Hematopoietic multipotent progenitor cell treated with erythropoietin and hydrocortisone succinate and interleukin-3 and kit ligand, for 17 days (in vitro differentiated cells): ENCODE results near the gene FHL5.
"Not testable (repeated sequence)": the region's sequence is repeated elsewhere in the genome, so short reads cannot be mapped to it uniquely, and the experiment has no call there.

Experiments
- DNase-seq: peaks from one replicate; pipeline ENCODE4 v3.0.0-alpha.2; 2015; ENCODE audit warnings: low spot score

Gene FHL5, protein sequence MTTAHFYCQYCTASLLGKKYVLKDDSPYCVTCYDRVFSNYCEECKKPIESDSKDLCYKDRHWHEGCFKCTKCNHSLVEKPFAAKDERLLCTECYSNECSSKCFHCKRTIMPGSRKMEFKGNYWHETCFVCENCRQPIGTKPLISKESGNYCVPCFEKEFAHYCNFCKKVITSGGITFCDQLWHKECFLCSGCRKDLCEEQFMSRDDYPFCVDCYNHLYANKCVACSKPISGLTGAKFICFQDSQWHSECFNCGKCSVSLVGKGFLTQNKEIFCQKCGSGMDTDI

DNA sequence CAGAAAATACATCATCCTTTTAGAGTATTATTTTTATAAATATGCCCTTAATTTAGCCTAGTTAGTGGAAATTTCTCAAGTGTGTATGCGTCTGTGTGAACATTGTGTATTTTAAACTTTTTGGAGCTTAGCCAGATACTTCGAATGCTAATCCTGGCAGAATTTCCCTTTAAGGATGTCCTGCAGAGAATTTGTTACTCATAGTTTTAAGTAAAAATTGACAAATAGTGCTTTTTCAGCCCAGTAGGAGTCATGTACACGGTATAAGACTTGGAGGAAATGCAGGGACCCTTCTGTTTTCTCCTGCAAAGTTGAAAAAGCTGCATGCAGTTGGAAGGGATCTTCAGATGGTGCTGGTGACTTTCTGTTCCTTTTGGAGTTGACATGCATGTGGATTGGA is at the start of gene FHL5:
TSS of gene FHL5 (plus strand) at position 243 of the 400 bp plus-strand sequence. CDS start 40,486 bp downstream, outside the sequence.
- no peak for DNase-seq

DNA sequence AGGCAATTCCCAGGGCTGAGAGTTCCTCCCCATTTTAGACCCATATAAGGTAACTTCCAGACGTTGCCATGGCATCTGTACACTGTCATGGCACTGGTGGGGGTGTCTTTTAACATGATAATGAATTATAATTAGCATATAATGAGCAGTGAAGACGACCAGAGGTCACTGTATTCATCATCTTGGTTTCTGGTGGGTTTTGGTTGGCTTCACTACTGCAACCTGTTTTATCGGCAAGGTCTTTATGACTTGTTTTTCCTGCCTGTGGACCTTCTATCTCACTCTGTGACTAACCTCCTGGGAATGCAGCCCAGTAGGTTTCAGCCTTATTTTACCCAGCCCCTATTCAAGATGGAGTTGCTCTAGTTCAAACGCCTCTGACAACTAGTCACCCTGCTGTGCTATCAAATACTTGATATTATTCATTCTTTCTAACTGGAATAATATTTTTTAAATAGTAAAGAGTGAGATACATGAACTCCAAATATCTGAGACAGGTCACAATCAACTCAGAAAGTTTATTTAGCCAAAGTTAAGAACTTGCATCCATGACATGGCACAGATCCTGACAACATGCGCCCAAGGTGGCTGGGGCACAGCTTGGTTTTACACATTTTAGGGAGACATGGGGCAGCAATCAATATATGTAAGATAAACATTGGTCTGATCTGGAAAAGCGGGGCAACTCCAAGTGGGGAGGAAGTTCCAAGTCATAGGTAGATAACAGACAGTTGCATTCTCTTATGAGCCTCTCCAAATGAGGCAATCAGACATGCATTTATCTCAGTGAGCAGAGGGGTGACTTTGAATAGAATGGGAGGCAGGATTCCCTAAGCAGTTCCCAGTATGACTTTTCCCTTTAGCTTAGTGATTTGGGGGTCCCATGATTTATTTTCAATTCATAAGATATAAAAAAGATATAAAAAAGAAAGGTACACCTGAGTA is 42.5 kb upstream of the FHL5 start:
- no peak for DNase-seq

DNA sequence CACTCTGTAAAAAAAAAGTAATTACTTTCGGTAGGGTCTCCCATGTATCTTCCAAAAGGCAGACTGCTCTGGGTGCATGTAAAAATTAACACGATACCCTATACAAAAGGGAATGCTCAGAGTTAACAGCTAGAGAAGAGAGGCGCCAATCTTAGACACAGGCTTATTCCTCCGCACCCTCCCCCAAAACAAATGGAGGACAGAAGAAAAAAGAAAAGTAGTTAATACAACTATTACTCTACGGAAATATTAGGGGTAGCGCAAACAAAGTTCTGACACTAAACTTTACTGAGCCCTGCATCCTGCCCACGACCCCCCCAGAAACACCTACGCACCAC is 41.7 kb upstream of the FHL5 start:
- no peak for DNase-seq

DNA sequence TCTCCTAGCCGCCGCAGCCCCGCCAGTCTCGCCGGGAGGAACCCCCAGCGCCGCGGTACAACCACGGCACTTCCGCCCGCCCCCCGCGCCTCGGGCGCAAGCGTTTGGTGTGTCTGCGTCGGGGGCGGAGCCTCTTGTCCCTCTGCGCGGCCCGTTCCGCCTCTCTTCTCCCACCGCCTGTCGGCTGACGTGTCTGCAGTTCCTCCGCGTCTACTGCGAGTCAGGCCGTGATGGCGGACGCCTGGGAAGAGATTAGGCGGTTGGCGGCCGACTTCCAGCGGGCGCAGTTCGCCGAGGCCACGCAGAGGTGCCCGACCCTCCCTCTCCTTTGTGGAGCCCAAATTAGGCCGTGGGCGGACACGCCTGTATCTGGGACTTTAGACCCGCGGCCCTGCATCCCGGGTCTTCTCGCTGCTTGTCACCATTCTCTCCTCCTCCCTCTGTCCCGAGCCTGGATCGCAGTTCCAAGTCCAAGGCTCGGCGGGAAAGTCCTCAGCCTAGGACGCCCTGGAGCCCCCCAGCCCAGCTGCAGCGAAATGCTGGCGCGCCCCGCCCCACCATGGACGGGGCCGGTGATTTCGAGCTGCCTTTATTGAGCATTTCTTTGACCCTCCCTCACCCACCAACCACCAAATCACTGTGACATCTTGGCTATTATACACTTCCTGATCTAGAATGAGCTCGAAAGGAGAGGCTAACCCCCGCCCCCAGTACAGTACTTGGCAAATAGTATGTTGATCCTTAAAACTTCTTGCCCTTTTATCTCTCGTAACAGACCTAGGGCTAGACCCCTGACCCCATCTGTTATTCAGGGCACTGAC is 41.1 kb upstream of the FHL5 start, which contains the start of gene UFL1:
TSS of gene UFL1 (plus strand) at position 163 of the 821 bp plus-strand sequence. CDS start at position 231, 68 bp downstream.
- DNase-seq: peak; percentile 86

DNA sequence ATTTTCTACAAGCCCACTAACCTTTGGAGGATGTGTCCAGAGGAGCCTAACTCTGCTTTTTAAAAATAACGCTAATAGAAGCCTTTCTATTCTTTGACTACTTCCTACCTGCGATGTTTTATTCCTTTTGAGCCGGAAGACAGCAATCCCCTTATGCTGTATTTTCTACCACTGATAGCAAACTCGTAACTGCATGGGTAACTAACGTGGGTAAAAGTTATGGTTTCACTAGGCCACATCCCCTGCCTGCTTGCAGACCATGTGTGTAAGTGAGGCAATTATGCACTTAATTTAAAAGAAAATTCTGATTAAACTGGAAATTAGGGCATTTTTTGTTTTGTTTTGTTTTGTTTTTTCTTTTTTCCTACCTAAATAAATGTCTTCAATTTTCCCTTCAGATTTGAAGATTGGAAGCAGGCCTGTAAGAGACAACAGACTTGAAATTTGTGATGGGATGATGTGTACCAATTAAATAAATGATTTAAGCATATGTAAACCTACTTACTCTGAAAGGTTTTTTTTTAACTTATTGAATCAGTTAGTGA is 40.4 kb upstream of the FHL5 start:
- peak; percentile 31 for DNase-seq

DNA sequence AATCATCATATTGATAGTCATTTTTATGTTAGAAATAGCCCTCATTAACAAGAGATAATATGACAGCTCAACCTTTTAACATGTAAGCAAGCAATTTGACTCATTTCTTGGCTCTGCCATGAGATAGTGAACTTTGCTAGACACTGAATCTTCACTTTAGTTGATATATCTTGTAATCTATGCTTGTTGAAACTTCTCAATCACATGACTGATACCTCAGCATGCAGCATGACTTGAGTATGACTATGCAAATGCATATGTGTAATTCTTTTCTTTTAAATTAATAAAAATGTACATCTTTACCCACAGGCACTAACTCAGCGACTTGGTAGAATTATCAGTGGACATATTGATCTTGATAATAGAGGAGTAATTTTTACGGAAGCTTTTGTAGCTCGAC is 34.7 kb upstream of the FHL5 start:
- DNase-seq: no peak

DNA sequence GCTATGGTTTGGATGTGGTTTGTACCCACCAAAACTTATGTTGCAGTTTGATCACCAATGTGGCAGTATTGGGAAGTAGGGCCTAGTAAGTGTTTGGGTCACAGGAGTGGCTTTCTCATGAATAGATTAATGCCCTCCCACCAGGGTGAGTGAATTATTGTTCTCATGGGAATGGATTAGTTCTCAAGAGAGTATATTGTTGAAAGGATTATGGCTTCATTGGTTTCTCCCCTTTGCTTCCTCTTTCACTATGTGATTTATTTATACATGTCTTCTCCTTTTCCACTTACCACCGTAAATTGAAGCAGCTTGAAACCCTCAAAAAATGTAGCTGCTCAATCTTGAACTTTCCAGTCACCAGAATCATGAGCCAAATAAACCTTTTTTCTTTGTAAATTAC is 30.5 kb upstream of the FHL5 start:
- no peak for DNase-seq

DNA sequence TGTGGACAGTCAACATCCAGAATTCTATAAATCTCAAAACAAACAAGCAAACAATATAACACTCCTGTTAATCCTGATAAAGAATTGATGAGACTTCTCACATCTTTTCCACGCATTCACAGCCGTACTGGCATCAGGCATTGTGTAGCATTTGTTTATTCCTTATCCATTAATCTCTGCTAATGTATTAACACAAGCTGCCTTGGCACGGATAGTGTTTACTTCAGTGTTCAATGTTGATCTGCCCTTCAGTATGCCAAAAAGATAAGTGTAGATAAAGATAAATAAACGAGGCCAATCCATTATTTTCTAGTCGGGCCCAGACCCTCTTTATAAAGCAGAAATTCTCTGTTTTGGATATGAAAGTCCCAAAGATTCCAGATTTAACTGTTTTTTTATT is 25.2 kb upstream of the FHL5 start:
- no peak for DNase-seq

DNA sequence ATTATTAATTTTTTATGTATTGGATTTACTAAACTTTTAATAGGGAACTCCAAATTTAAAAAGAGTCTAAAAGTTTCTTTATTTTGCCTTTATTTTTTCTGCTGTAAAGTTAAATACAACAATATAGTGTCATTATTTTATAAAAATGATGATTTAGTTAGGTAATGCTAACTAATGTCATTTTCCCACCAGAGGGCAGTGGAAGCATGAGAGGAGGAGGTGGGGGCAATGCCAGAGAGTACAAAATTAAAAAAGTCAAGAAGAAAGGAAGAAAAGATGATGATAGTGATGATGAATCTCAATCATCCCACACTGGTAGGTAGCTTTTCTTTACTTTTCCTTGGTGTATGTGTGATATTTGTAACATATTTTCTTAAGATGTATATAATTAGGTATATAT is 20.2 kb upstream of the FHL5 start:
- DNase-seq: no peak

DNA sequence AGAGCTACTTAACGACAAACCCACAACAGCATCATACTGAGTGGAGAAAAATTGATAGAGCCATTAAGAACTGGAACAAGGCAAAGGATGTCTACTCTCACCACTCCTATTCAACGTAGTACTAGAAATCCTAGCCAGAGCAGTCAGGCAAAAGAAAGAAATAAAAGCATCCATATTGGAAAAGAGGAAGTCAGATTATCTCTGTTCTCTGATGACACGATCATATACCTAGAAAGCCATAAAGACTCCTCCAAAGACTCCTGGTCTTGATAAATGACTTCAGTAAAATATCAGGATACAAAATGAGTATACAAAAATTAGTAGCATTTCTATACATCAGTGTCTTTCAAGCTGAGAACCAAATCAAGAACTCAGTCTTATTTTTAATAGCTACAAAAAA is 17.0 kb upstream of the FHL5 start:
- no peak for DNase-seq

DNA sequence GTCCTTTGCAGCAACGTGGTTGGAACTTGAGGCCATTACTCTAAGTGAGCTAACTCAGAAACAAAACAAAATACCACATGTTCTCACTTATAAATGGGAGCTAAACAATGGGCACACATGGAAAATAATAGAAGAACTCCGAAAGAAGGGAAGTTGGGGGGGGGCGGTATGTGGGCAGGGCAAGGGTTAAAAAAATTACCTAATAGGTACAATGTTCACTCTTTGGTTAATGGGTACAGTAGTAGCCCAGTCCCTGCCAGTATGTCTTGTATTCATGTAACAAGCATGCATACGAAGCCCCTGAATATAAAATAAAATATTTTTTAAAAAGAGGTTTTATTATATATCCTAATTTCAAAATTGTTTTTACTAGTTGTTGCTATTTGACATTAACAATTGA is 15.3 kb upstream of the FHL5 start:
- DNase-seq: no peak

DNA sequence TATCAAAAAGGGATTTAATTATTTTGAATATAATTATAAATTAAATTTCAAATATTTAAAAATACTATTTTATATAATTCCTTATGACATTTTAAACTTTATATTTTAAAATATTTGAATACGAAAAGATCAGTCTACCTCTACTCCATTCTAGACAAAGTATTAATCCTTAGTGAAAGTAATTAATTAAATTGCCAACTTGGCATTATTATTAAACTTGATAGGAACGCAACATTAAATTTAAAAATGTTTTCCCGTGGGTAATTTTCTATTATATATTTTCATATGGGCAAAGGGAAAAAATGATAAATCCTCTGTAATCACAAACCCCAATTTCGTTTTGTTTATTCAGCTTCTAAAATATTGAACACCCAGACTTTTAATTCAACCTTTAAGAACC is 8.4 kb upstream of the FHL5 start:
- no peak for DNase-seq

DNA sequence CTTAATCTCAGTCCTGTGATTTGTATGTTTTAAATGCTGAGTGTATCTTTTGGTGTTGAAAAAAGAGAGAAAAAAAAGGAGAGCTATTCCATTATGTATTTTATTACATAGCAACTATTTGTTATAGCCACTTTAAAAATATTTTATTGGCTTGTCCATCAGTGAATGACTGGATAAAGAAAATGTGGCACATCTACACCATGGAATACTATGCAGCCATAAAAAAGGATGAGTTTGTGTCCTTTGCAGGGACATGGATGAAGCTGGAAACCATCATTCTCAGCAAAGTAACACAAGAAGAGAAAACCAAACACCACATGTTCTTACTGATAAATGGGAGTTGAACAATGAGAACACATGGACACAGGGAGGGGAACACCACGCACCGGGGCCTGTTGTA is 3.2 kb upstream of the FHL5 start:
- DNase-seq: not testable (repeated sequence)

DNA sequence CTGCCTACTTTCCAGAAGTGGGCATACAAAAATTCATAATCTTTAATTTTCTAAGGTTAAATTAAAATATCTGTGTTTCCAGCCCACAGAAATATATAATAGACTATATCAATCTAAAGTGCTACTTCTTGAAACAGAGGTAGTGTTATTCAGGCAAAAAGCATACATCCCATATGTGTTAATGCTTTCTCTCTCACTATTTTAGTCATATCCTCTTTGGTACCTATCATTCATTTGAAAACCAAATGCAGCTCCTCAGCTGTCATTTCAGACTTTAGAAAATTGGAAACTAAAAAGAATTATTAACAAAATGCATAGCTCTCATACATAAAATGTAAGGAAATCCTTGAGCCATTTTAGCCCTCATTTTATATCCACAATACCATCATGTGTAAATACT is 925 bp downstream of the FHL5 start:
- DNase-seq: no peak

DNA sequence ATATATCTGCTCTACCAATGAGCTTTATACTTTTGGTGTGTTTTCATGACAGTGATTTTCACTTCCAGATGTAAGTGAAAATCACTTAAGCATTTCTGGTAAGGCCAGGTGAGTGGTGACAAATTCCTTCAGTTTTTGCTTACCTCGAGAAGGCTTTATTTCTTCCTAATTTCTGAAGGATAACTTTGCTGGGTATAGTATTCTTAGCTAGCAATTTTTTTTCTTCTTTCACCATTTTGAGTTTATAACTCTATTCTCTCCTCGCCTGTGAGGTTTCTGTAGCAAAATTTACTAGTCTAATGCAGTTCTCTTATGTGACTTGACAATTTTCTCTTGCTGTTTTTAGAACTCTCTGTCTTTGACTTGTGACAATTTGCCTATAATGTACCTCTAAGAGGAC is 7.1 kb downstream of the FHL5 start:
- DNase-seq: no peak

DNA sequence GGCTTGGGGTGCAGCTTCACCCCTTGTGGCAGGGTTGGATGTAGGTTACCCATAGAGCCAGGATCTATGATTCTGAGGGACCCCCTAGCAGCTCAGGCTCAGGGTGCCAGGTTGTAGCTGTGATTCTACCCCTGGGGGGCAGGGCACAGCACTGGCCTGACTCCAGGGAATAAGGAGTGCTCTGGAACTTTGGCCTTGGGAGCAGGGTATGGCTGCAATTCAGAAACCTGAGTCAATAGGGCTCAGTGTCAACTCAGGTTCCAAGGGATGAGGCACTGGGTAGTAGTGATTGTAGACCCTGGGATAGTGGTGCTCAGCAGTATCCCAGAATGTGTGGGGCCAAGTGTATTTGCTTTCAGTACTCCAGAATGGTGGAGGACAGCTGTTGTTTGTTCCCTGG is 8.6 kb downstream of the FHL5 start:
- no peak for DNase-seq

DNA sequence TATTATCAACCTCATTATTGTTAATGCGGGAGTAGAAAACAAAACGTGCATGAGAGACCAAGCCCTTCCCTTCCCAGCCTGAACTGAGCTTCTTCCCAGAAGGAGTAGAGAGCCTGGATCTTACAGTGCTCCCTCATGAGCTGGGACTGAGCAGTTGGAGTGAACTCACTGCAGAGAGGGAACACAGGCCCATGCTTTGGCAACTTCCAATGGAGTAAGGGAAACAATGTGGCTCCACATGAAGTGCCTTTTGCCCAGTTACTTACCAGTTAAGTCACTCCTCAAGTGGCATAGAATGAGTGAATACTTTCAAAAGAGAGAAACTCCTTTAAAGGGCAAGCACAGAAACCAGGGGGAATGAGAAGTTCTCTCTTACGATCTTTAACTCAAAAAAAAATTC is 12.4 kb downstream of the FHL5 start:
- no peak for DNase-seq

DNA sequence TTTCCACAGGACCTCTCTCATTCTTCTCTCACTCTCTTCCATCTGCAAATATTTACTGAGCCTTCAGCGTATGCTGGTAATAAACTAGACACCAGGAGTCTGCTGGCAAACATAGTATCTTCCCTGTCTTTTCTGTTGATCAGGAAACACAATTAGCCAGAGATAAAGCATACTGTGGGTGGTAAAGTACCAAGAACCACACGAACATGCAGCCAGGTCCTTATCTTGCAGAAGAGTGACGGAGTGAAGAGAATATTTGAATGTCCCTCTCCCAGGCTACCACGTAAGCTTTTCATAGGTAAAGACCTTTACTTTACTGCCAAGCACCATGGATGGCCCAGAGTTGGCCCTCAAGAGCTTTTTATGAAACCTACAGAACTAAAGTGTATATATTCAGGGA is 13.3 kb downstream of the FHL5 start:
- no peak for DNase-seq

DNA sequence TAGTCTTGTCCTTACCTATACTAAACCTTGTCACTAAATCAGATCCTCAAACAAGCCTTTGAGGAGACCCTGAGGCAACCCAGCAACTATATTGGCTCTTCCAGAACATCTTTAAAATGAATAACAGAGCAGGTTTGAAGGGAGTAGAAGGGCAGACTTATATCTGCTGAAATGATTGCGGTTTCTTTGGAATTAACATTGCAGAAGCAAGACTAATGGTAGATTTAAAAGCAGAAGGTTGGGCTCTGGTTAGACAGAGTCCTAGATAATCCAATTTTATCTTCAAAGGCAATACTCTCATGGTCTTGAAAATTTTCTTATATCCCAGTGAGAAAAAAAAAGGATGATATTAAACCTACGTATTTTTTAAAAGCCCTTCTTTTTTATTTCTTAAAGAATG is 19.1 kb downstream of the FHL5 start:
- DNase-seq: no peak

DNA sequence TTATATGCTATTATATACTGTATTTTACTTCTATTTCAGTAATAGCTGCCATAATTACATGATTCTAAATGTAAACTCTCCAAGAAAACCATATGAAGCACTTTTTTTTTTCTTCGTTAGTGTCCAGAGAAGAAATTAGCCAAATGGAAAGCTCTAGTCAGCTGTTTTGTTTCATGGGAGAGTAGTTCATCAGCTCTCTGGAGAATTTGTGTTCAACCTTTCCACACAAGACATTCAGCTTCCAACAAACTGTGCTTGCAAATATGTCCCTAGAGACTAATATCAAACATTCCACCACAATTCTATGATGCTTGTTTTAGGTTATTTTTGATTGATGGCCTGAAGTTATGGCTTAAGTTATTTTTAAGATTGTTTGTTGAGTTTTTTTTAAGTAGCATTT is 19.5 kb downstream of the FHL5 start:
- no peak for DNase-seq

DNA sequence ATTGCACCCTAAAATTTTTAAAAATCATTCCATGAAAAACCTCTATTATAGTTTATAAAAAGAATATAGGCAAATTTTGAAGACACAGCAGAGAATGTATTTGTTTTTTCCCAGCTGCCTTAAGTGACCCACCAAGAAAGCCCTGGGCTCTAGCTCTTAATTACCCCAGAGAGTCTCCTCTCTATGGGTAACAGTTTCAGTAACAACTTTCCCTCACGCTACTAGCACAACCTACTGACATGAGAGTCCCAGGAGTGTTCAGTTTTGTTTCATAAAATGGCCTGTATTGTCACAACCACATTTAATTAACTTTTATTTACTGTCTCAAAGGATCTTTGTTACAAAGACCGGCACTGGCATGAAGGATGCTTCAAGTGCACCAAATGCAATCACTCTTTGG is 41.5 kb downstream of the FHL5 start:
- DNase-seq: no peak

DNA sequence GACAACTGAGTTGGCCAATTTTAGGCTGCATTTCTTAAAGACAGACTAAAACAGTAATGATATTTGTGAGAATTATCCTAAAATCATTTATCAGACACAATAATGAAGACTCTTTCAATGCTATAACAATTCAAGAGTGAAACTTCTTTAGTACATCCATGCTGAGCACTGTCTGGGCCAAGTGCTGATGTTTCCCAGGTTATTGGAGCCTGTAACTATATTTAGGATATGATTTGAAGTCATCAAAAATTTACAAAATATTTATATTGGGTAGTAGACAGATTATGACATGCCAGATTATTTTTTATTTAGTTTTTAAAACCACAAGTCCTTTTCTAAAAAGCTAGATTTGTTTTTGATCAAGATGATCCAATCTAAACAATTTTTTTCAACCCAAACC is 45.1 kb downstream of the FHL5 start:
- no peak for DNase-seq
